DMS153 treated with DMSO at 0.1 percent for 48 hours (cell line): ENCODE results near the gene HINT2.
A peak's percentile ranks its signal among the peaks of the same experiment; 100 is the strongest.

ENCODE experiments used
- DNase-seq: peaks from one replicate; lab custom pipeline; 2025; ENCODE audit not compliant: unreplicated experiment; lab: John Stamatoyannopoulos, UW

HINT2 gene

GRCh38 chr9:35812025-35812602 lies 2.7 kb downstream of the HINT2 start, which contains the start of gene SPAG8:
Gene SPAG8, minus strand, starts transcription at chr9:35812262. Its CDS starts 115 bp downstream, at chr9:35812147.
- DNase-seq = peak; percentile 89

- DNase-seq = no peak
Measured at GRCh38 chr9:35811381-35812024, 3.3 kb downstream of the HINT2 start.

- DNase-seq = no peak
Measured at GRCh38 chr9:35810122-35810521, 4.7 kb downstream of the HINT2 start.

GRCh38 chr9:35808433-35808832 lies 6.4 kb downstream of the HINT2 start:
- no peak for DNase-seq

- DNase-seq = no peak
Measured at GRCh38 chr9:35806101-35806500, 8.7 kb downstream of the HINT2 start.

GRCh38 chr9:35801328-35802128 lies 13.3 kb downstream of the HINT2 start:
- DNase-seq = no peak

GRCh38 chr9:35800530-35800929 lies 14.3 kb downstream of the HINT2 start:
- DNase-seq = no peak

- DNase-seq = no peak
Measured at GRCh38 chr9:35798658-35799374, 16.0 kb downstream of the HINT2 start.

- no peak for DNase-seq
Measured at GRCh38 chr9:35797311-35798109, 17.3 kb downstream of the HINT2 start.

- no peak for DNase-seq
Measured at GRCh38 chr9:35795695-35796094, 19.1 kb downstream of the HINT2 start.

- no peak for DNase-seq
Measured at GRCh38 chr9:35793461-35793860, 21.4 kb downstream of the HINT2 start.

GRCh38 chr9:35792826-35793225 lies 22.0 kb downstream of the HINT2 start:
- no peak for DNase-seq

GRCh38 chr9:35792024-35792813 lies 22.6 kb downstream of the HINT2 start:
- no peak for DNase-seq

GRCh38 chr9:35791297-35791921 lies 23.4 kb downstream of the HINT2 start, which contains the start of gene NPR2:
Gene NPR2, plus strand, starts transcription at chr9:35791591. Its CDS starts 818 bp downstream, at chr9:35792409.
- no peak for DNase-seq

GRCh38 chr9:35790385-35791296 lies 24.2 kb downstream of the HINT2 start:
- peak; percentile 81 for DNase-seq

- DNase-seq = no peak
Measured at GRCh38 chr9:35790025-35790384, 24.8 kb downstream of the HINT2 start.

- no peak for DNase-seq
Measured at GRCh38 chr9:35789541-35789940, 25.3 kb downstream of the HINT2 start.

GRCh38 chr9:35783418-35783817 lies 31.4 kb downstream of the HINT2 start:
- no peak for DNase-seq
